CD4-positive, alpha-beta T cell (primary cell): ENCODE results near the gene SLX4. TPM values are rescaled to one million over a fixed set of nuclear protein-coding genes. Genes with fewer than 3 reads are reported as not detected.

ENCODE experiments used
- ATAC-seq: fragments of 200-7000 bp; cut with Tn5 transposase; one replicate; pipeline ENCODE4 v1.10.0; 2022; ENCODE audit warnings: mild to moderate bottlenecking; ENCODE audit not compliant: poor library complexity
- CTCF ChIA-PET: fragments of 350-600 bp; sonication (Branson Sonifier 250); formaldehyde crosslinking; loops from one replicate; lab custom pipeline; 2021; ENCODE audit warnings: antibody characterized with exemption, inconsistent platforms; lab: Charles Lee
- POLR2A ChIA-PET: fragments of 350-600 bp; sonication (Branson Sonifier 250); formaldehyde crosslinking; loops from one replicate; lab custom pipeline; 2021; ENCODE audit warnings: antibody characterized with exemption, inconsistent platforms; lab: Charles Lee
- DNase-seq, 14 experiments: peaks; one replicate each; pipeline ENCODE4 v3.0.0-alpha.2; 2013 to 2020; ENCODE audit warnings: mixed read lengths in 2 of 14
- H3K27ac ChIP-seq, 2 donors: one replicate each; pipeline versions ENCODE4 v1.5.1 to v1.7.0; 2013; ENCODE audit warnings: low read length in 2 of 2, low read depth in 1 of 2, mild to moderate bottlenecking in 1 of 2
- H3K27me3 ChIP-seq, 2 experiments: 1 replicate in 1 of 2; 2 replicates in 1 of 2; pipeline versions ENCODE4 v1.6.1 to v1.7.0; 2013; ENCODE audit warnings: low read length in 2 of 2, control low read depth in 1 of 2, mild to moderate bottlenecking in 1 of 2, moderate library complexity in 1 of 2; ENCODE audit not compliant: insufficient read depth in 2 of 2, control insufficient read depth in 1 of 2
- H3K36me3 ChIP-seq: one replicate; pipeline ENCODE4 v1.6.1; 2013; ENCODE audit warnings: low read length, control low read depth; ENCODE audit not compliant: insufficient read depth
- H3K4me1 ChIP-seq: one replicate; pipeline ENCODE4 v1.6.1; 2013; ENCODE audit warnings: low read length, control low read depth; ENCODE audit not compliant: insufficient read depth
- H3K4me3 ChIP-seq: one replicate; pipeline ENCODE4 v1.5.1; 2013; ENCODE audit warnings: mild to moderate bottlenecking, low read length, moderate library complexity
- H3K9me3 ChIP-seq, 2 experiments: 1 replicate in 1 of 2; 2 replicates in 1 of 2; pipeline versions ENCODE4 v1.6.1 to v1.7.0; 2013; ENCODE audit warnings: low read length in 2 of 2, mild to moderate bottlenecking in 2 of 2, control low read depth in 1 of 2, moderate library complexity in 1 of 2; ENCODE audit not compliant: control insufficient read depth in 1 of 2, insufficient read depth in 1 of 2
- H3K27ac Mint-ChIP-seq: one replicate; pipeline ENCODE4 v1.8.0; 2020; ENCODE audit warnings: mixed read lengths
- H3K27me3 Mint-ChIP-seq: one replicate; pipeline ENCODE4 v1.8.0; 2021; ENCODE audit warnings: mixed read lengths
- H3K36me3 Mint-ChIP-seq: one replicate; pipeline ENCODE4 v1.8.0; 2021; ENCODE audit warnings: low read depth, mixed read lengths
- H3K4me1 Mint-ChIP-seq: one replicate; pipeline ENCODE4 v1.8.0; 2021; ENCODE audit warnings: low read depth, mixed read lengths
- H3K4me3 Mint-ChIP-seq: one replicate; pipeline ENCODE4 v1.8.0; 2020; ENCODE audit warnings: mild to moderate bottlenecking, mixed read lengths
- H3K9me3 Mint-ChIP-seq: one replicate; pipeline ENCODE4 v1.8.0; 2020; ENCODE audit warnings: mixed read lengths
- intact Hi-C, 2 experiments: fragments of 100-400 bp; cut with DNase I in 1 of 2; cut with micrococcal nuclease in 1 of 2; formaldehyde crosslinking; loops; one replicate each; pipeline versions ENCODE4 v1.15.1 to v1.9.0; 2023 to 2025; cut with DNase I, micrococcal nuclease
- total RNA-seq, 174 experiments: library from RNA in 2 of 174; stranded (reverse) in 2 of 174; gene quantifications; one replicate each; pipeline ENCODE4 v1.2.3 and lab custom pipeline; 2021 to 2026
- TF ChIP-seq, protein P1 (sequence below): fragments of 200-600 bp; IDR thresholded peaks from one replicate; pipeline ENCODE4 v1.8.0; 2022; ENCODE audit warnings: antibody characterized with exemption, mild to moderate bottlenecking

SLX4 gene
- total RNA-seq, 2 experiments from 2014 or later, result 5.1 to 5.2 TPM

- DNase-seq, result no peak
- TF ChIP-seq, protein P1, sequence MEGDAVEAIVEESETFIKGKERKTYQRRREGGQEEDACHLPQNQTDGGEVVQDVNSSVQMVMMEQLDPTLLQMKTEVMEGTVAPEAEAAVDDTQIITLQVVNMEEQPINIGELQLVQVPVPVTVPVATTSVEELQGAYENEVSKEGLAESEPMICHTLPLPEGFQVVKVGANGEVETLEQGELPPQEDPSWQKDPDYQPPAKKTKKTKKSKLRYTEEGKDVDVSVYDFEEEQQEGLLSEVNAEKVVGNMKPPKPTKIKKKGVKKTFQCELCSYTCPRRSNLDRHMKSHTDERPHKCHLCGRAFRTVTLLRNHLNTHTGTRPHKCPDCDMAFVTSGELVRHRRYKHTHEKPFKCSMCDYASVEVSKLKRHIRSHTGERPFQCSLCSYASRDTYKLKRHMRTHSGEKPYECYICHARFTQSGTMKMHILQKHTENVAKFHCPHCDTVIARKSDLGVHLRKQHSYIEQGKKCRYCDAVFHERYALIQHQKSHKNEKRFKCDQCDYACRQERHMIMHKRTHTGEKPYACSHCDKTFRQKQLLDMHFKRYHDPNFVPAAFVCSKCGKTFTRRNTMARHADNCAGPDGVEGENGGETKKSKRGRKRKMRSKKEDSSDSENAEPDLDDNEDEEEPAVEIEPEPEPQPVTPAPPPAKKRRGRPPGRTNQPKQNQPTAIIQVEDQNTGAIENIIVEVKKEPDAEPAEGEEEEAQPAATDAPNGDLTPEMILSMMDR, result no peak
- Histone ChIP-seq H3K4me1 (no peaks in the 10 kb centered on the region), H3K27ac (no peak overlapping the region), H3K36me3 (peaks cover 21% of the 10 kb centered on the region), H3K4me3 (no peak overlapping the region), H3K27me3 (no peaks in the 10 kb centered on the region), H3K9me3 (peaks cover 0 to 4% of the 10 kb centered on the region in 2 experiments)
- Mint-ChIP-seq H3K36me3 (peaks cover 45% of the 10 kb centered on the region), H3K27me3 (no peaks in the 10 kb centered on the region), H3K4me1 (no peaks in the 10 kb centered on the region), H3K4me3 (no peak overlapping the region), H3K9me3 (no peaks in the 10 kb centered on the region), H3K27ac (no peak overlapping the region)
- intact Hi-C loops, result no loop called here
- CTCF ChIA-PET, result no interaction called here
- POLR2A ChIA-PET, result interaction anchor here (0.6 kb wide), 1 partner anchor 13 kb away, joined by 3 read pairs; no protein-coding TSS in a partner anchor
- ATAC-seq, result no peak
These were observed 12.3 kb downstream of the SLX4 start for GRCh38 chr16:3599121-3599520.

DNA sequence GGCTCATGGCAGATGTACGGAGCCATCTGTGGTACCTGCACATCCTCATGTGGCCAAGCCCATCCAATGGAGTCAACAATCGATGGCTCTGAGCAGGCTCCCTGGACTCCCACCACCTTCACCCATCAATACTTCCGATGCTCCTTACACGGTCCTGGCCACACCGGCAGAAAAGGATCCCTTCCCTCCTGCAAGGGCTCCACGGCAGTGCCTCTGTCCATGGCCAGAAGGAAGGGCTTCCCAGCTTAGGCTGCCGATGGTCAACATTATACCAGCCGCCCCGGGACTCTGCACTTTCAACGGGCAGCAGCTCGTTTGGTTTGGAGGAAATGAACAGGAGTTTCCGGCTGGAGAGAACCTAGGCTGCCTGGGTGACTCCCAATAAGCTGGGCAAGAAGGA, 13.2 kb downstream of the SLX4 start:
- H3K27me3 ChIP-seq, result no peaks in the 10 kb centered on the region
- H3K27ac ChIP-seq, result no peak overlapping the region
- Mint-ChIP-seq H3K36me3 (peaks cover 36% of the 10 kb centered on the region), H3K27me3 (no peaks in the 10 kb centered on the region), H3K4me3 (no peak overlapping the region), H3K27ac (no peak overlapping the region), H3K4me1 (no peaks in the 10 kb centered on the region), H3K9me3 (no peaks in the 10 kb centered on the region)
- H3K36me3 ChIP-seq, result peaks cover 20% of the 10 kb centered on the region
- CTCF ChIA-PET, result no interaction called here
- intact Hi-C loops, result no loop called here
- no peak for DNase-seq
- H3K4me3 ChIP-seq, result no peak overlapping the region
- POLR2A ChIA-PET, result no interaction called here
- peaks cover 0 to 4% of the 10 kb centered on the region in 2 experiments for H3K9me3 ChIP-seq
- no peak for ATAC-seq
- H3K4me1 ChIP-seq, result no peaks in the 10 kb centered on the region
- TF ChIP-seq, protein P1, result no peak

DNA sequence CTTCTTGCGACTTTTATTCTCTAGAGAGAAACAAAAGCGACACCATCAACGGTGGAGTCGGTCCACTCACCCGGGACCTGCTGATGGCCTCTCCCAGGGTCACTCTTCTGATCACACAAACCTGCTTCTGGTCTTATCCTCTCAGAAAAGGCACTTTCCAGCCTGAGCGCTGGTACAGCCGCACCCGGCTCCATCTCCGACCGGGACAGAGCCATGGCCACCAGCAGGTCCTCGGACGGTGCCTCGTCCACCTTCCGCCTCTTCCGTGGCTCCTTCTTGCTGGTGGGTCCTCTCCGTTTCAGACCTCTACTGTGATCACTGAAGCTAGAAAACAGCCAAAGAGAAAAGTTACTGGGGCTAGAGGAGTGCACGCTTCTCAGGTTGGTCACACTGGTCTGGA, 13.7 kb downstream of the SLX4 start:
- Mint-ChIP-seq H3K36me3 (peaks cover 31% of the 10 kb centered on the region), H3K4me1 (no peaks in the 10 kb centered on the region), H3K27me3 (no peaks in the 10 kb centered on the region), H3K27ac (no peak overlapping the region), H3K4me3 (no peak overlapping the region), H3K9me3 (no peaks in the 10 kb centered on the region)
- ATAC-seq, result no peak
- no peak for DNase-seq
- Histone ChIP-seq H3K27me3 (no peaks in the 10 kb centered on the region), H3K27ac (no peak overlapping the region), H3K36me3 (peaks cover 20% of the 10 kb centered on the region), H3K9me3 (peaks cover 0 to 4% of the 10 kb centered on the region in 2 experiments), H3K4me3 (no peak overlapping the region), H3K4me1 (no peaks in the 10 kb centered on the region)
- POLR2A ChIA-PET, result no interaction called here
- CTCF ChIA-PET, result no interaction called here
- TF ChIP-seq, protein P1, result no peak
- intact Hi-C loops, result no loop called here
